ENCODE results near the gene NRL. TPM values are rescaled to one million over a fixed set of nuclear protein-coding genes. Genes with fewer than 3 reads are reported as not detected.

NRL gene
- total RNA-seq, 1 experiment from 2014 or later = 2.6 TPM

GRCh38 chr14:24131549-24131966, 16.8 kb upstream of the NRL start:
- in situ Hi-C loops (cut with HindIII; ENCODE audit: low pct_unique_long_range_greater_than_20kb, low sequenced_read_pairs) = no loop called here
- DNase-seq (ENCODE audit: low read depth, low spot score) = no peak

GRCh38 chr14:24130717-24131548, 16.2 kb upstream of the NRL start:
- in situ Hi-C loops (cut with HindIII; ENCODE audit: low pct_unique_long_range_greater_than_20kb, low sequenced_read_pairs) = no loop called here
- no peak for DNase-seq (ENCODE audit: low read depth, low spot score)

GRCh38 chr14:24130380-24130716, 15.6 kb upstream of the NRL start, which contains the start of gene FITM1:
FITM1 (plus strand) TSS chr14:24130659; CDS start chr14:24131564, 905 bp downstream.
- in situ Hi-C loops (cut with HindIII; ENCODE audit: low pct_unique_long_range_greater_than_20kb, low sequenced_read_pairs) = no loop called here
- no peak for DNase-seq (ENCODE audit: low read depth, low spot score)

GRCh38 chr14:24129410-24129998, 14.8 kb upstream of the NRL start:
- DNase-seq (ENCODE audit: low read depth, low spot score) = no peak
- in situ Hi-C loops (cut with HindIII; ENCODE audit: low pct_unique_long_range_greater_than_20kb, low sequenced_read_pairs) = no loop called here

- DNase-seq (ENCODE audit: low read depth, low spot score) = no peak
- in situ Hi-C loops (cut with HindIII; ENCODE audit: low pct_unique_long_range_greater_than_20kb, low sequenced_read_pairs) = no loop called here
Measured at GRCh38 chr14:24127673-24128072, 12.9 kb upstream of the NRL start.

GRCh38 chr14:24126939-24127338, 12.2 kb upstream of the NRL start:
- DNase-seq (ENCODE audit: low read depth, low spot score) = no peak
- in situ Hi-C loops (cut with HindIII; ENCODE audit: low pct_unique_long_range_greater_than_20kb, low sequenced_read_pairs) = no loop called here

- in situ Hi-C loops (cut with HindIII; ENCODE audit: low pct_unique_long_range_greater_than_20kb, low sequenced_read_pairs) = no loop called here
- DNase-seq (ENCODE audit: low read depth, low spot score) = no peak
Measured at GRCh38 chr14:24123424-24124417, 9.0 kb upstream of the NRL start.

GRCh38 chr14:24122898-24123297, 8.1 kb upstream of the NRL start:
- in situ Hi-C loops (cut with HindIII; ENCODE audit: low pct_unique_long_range_greater_than_20kb, low sequenced_read_pairs) = no loop called here
- DNase-seq (ENCODE audit: low read depth, low spot score) = no peak

GRCh38 chr14:24122416-24122815, 7.7 kb upstream of the NRL start:
- in situ Hi-C loops (cut with HindIII; ENCODE audit: low pct_unique_long_range_greater_than_20kb, low sequenced_read_pairs) = no loop called here
- no peak for DNase-seq (ENCODE audit: low read depth, low spot score)

GRCh38 chr14:24121210-24121609, 6.5 kb upstream of the NRL start:
- in situ Hi-C loops (cut with HindIII; ENCODE audit: low pct_unique_long_range_greater_than_20kb, low sequenced_read_pairs) = no loop called here
- no peak for DNase-seq (ENCODE audit: low read depth, low spot score)

- no peak for DNase-seq (ENCODE audit: low read depth, low spot score)
- in situ Hi-C loops (cut with HindIII; ENCODE audit: low pct_unique_long_range_greater_than_20kb, low sequenced_read_pairs) = no loop called here
Measured at GRCh38 chr14:24119691-24120090, 4.9 kb upstream of the NRL start.

GRCh38 chr14:24117179-24117578, 2.4 kb upstream of the NRL start:
- DNase-seq (ENCODE audit: low read depth, low spot score) = no peak
- in situ Hi-C loops (cut with HindIII; ENCODE audit: low pct_unique_long_range_greater_than_20kb, low sequenced_read_pairs) = no loop called here

GRCh38 chr14:24116128-24116814, 1.5 kb upstream of the NRL start:
- DNase-seq (ENCODE audit: low read depth, low spot score) = no peak
- in situ Hi-C loops (cut with HindIII; ENCODE audit: low pct_unique_long_range_greater_than_20kb, low sequenced_read_pairs) = no loop called here

- in situ Hi-C loops (cut with HindIII; ENCODE audit: low pct_unique_long_range_greater_than_20kb, low sequenced_read_pairs) = no loop called here
- DNase-seq (ENCODE audit: low read depth, low spot score) = no peak
Measured at GRCh38 chr14:24115422-24116127, 826 bp upstream of the NRL start.

- peak; percentile 83 for DNase-seq (ENCODE audit: low read depth, low spot score)
- in situ Hi-C loops (cut with HindIII; ENCODE audit: low pct_unique_long_range_greater_than_20kb, low sequenced_read_pairs) = no loop called here
Measured at GRCh38 chr14:24113801-24114531, 783 bp downstream of the NRL start.

GRCh38 chr14:24113379-24113800, 1.4 kb downstream of the NRL start:
- in situ Hi-C loops (cut with HindIII; ENCODE audit: low pct_unique_long_range_greater_than_20kb, low sequenced_read_pairs) = no loop called here
- no peak for DNase-seq (ENCODE audit: low read depth, low spot score)
